H1 (cell line): ENCODE data around the gene ZFR. TPM values are rescaled to one million over a fixed set of nuclear protein-coding genes. Genes with fewer than 3 reads are reported as not detected.

Experiments used
- CTCF ChIA-PET: fragments of 300-600 bp; sonication (Branson Sonifier 250); formaldehyde crosslinking; loops from one replicate; lab custom pipeline; 2021; ENCODE audit not compliant: partially characterized antibody; lab: Charles Lee
- POLR2A ChIA-PET: fragments of 300-600 bp; sonication (Branson Sonifier 250); formaldehyde crosslinking; loops from one replicate; lab custom pipeline; 2021; ENCODE audit warnings: inconsistent platforms; ENCODE audit not compliant: partially characterized antibody; lab: Charles Lee
- DNase-seq, 2 experiments: peaks; one replicate each; pipeline versions ENCODE4 v3.0.0 to v3.0.0-alpha.2; 2010 to 2022; ENCODE audit warnings: low spot score in 2 of 2, low read depth in 1 of 2, mixed read lengths in 1 of 2
- FAIRE-seq: peaks from 2 replicates; lab custom pipeline; 2011; peaks lifted over from hg19 to GRCh38; lab: Jason Lieb, UNC
- H2AFZ ChIP-seq: 2 replicates; pipeline ENCODE4 v1.8.1; 2012; ENCODE audit warnings: low read length, inconsistent platforms
- H2AK5ac ChIP-seq: 2 replicates; pipeline ENCODE4 v1.6.1; 2013; ENCODE audit warnings: low read depth, low read length
- H2BK120ac ChIP-seq: replicated peaks from 2 replicates; pipeline ENCODE3; 2013; ENCODE audit warnings: low read depth, low read length, inconsistent platforms
- H2BK12ac ChIP-seq: 2 replicates; pipeline ENCODE4 v1.6.1; 2013; ENCODE audit warnings: low read depth, low read length
- H2BK15ac ChIP-seq: 2 replicates; pipeline ENCODE4 v1.6.1; 2013; ENCODE audit warnings: low read length
- H2BK20ac ChIP-seq: 2 replicates; pipeline ENCODE4 v1.6.1; 2013; ENCODE audit warnings: low read length
- H2BK5ac ChIP-seq: 2 replicates; pipeline ENCODE4 v1.6.1; 2013; ENCODE audit warnings: low read depth, low read length
- H3K14ac ChIP-seq: 2 replicates; pipeline ENCODE4 v1.6.1; 2013; ENCODE audit warnings: inconsistent platforms; ENCODE audit not compliant: insufficient read length
- H3K18ac ChIP-seq: 2 replicates; pipeline ENCODE4 v1.6.1; 2013; ENCODE audit warnings: low read length; ENCODE audit errors: extremely low read depth
- H3K23ac ChIP-seq: 2 replicates; pipeline ENCODE4 v1.6.1; 2013; ENCODE audit warnings: inconsistent platforms; ENCODE audit not compliant: insufficient read length
- H3K23me2 ChIP-seq: 2 replicates; pipeline ENCODE4 v1.6.1; 2013; ENCODE audit warnings: low read depth, low read length
- H3K27ac ChIP-seq: 2 replicates; pipeline ENCODE4 v1.6.1; 2011; ENCODE audit warnings: low read depth, low read length, inconsistent platforms
- H3K27me3 ChIP-seq, 4 experiments: replicated peaks in 1 of 4; 1 replicate in 1 of 4; 2 replicates in 3 of 4; pipeline versions ENCODE4 v1.6.1 to v1.8.1; 2011 to 2013; ENCODE audit warnings: low read length in 3 of 4, mild to moderate bottlenecking in 3 of 4, inconsistent platforms in 2 of 4, mixed read lengths in 2 of 4, moderate library complexity in 1 of 4; ENCODE audit not compliant: control insufficient read depth in 3 of 4, insufficient read depth in 3 of 4; ENCODE audit errors: extremely low read depth in 1 of 4
- H3K36me3 ChIP-seq, 4 experiments: 2 replicates each; pipeline versions ENCODE4 v1.6.1 to v1.8.1; 2011 to 2013; ENCODE audit warnings: mild to moderate bottlenecking in 4 of 4, low read length in 3 of 4, moderate library complexity in 2 of 4, control low read depth in 1 of 4, inconsistent platforms in 1 of 4; ENCODE audit not compliant: insufficient read depth in 4 of 4, control insufficient read depth in 2 of 4
- H3K4ac ChIP-seq: replicated peaks from 2 replicates; pipeline ENCODE3; 2013; ENCODE audit warnings: low read length, low read depth, mixed read lengths, inconsistent platforms; ENCODE audit not compliant: insufficient read length
- H3K4me1 ChIP-seq, 4 experiments: replicated peaks in 1 of 4; 1 replicate in 1 of 4; 2 replicates in 3 of 4; pipeline versions ENCODE4 v1.6.1 to v1.8.1; 2011 to 2013; ENCODE audit warnings: low read length in 3 of 4, inconsistent platforms in 2 of 4, mixed read lengths in 1 of 4; ENCODE audit not compliant: insufficient read depth in 4 of 4, control insufficient read depth in 3 of 4
- H3K4me2 ChIP-seq, 2 experiments: 2 replicates each; pipeline versions ENCODE4 v1.6.1 to v1.8.1; 2011 to 2013; ENCODE audit warnings: low read depth in 2 of 2, low read length in 2 of 2, control low read depth in 1 of 2, inconsistent platforms in 1 of 2, mild to moderate bottlenecking in 1 of 2; ENCODE audit not compliant: insufficient read depth in 1 of 2
- H3K4me3 ChIP-seq, 4 experiments: fragments of 200-600, 300-600 bp in 1 of 4; sonication (generic), shearing (Covaris generic), sonication (Bioruptor Twin) in 1 of 4; 2 replicates each; pipeline versions ENCODE4 v1.5.1 to v1.8.1; 2011 to 2016; ENCODE audit warnings: low read length in 4 of 4, low read depth in 3 of 4, control low read depth in 2 of 4, inconsistent platforms in 2 of 4, mild to moderate bottlenecking in 2 of 4, mixed read lengths in 1 of 4, moderate library complexity in 1 of 4; ENCODE audit not compliant: insufficient read depth in 2 of 4; ENCODE audit errors: extremely low read depth in 1 of 4
- H3K56ac ChIP-seq: replicated peaks from 2 replicates; pipeline ENCODE3; 2013; ENCODE audit warnings: low read depth, mild to moderate bottlenecking, mixed read lengths, low read length, inconsistent platforms; ENCODE audit not compliant: insufficient read length
- H3K79me1 ChIP-seq: 2 replicates; pipeline ENCODE4 v1.6.1; 2013; ENCODE audit warnings: low read depth, low read length, control low read depth
- H3K79me2 ChIP-seq, 2 experiments: 2 replicates each; pipeline versions ENCODE4 v1.6.1 to v1.8.1; 2012 to 2013; ENCODE audit warnings: low read length in 2 of 2, mild to moderate bottlenecking in 2 of 2, inconsistent platforms in 1 of 2; ENCODE audit not compliant: insufficient read depth in 2 of 2, control insufficient read depth in 1 of 2
- H3K9ac ChIP-seq, 4 experiments: replicated peaks in 1 of 4; 1 replicate in 1 of 4; 2 replicates in 3 of 4; pipeline versions ENCODE4 v1.6.1 to v1.8.1; 2011 to 2013; ENCODE audit warnings: low read depth in 3 of 4, low read length in 3 of 4, control low read depth in 2 of 4, mild to moderate bottlenecking in 2 of 4, moderate library complexity in 2 of 4, inconsistent platforms in 1 of 4; ENCODE audit errors: extremely low read depth in 1 of 4
- H3K9me3 ChIP-seq, 2 experiments: 2 replicates each; pipeline versions ENCODE4 v1.6.1 to v1.8.1; 2012 to 2013; ENCODE audit warnings: mild to moderate bottlenecking in 2 of 2, moderate library complexity in 2 of 2, control low read depth in 1 of 2, inconsistent platforms in 1 of 2, low read depth in 1 of 2, low read length in 1 of 2, mixed read lengths in 1 of 2; ENCODE audit not compliant: insufficient read depth in 2 of 2
- H4K20me1 ChIP-seq, 2 experiments: replicated peaks in 1 of 2; 2 replicates each; pipeline versions ENCODE3 to v1.8.1; 2011 to 2013; ENCODE audit warnings: inconsistent platforms in 2 of 2, low read length in 2 of 2, mild to moderate bottlenecking in 1 of 2; ENCODE audit not compliant: insufficient read depth in 2 of 2, control insufficient read depth in 1 of 2
- H4K5ac ChIP-seq: 2 replicates; pipeline ENCODE4 v1.6.1; 2013; ENCODE audit warnings: low read length, low read depth, mixed read lengths, inconsistent platforms; ENCODE audit not compliant: insufficient read length
- H4K8ac ChIP-seq: 2 replicates; pipeline ENCODE4 v1.8.0; 2013; ENCODE audit warnings: mild to moderate bottlenecking, moderate library complexity, low read length, inconsistent platforms; ENCODE audit not compliant: insufficient read depth; ENCODE audit errors: extremely low read depth
- H4K91ac ChIP-seq: replicated peaks from 2 replicates; pipeline ENCODE3; 2013; ENCODE audit warnings: low read length, mixed read lengths, inconsistent platforms; ENCODE audit not compliant: insufficient read length
- CTBP2 ChIP-seq: IDR thresholded peaks from 2 replicates; pipeline ENCODE4 v1.7.0; 2011; ENCODE audit warnings: borderline replicate concordance, mild to moderate bottlenecking, moderate library complexity, mixed read lengths, low read length; ENCODE audit not compliant: insufficient read depth, insufficient read length
- E2F6 ChIP-seq: IDR thresholded peaks from 2 replicates; pipeline ENCODE4 v1.6.1; 2012; ENCODE audit warnings: inconsistent platforms
- EZH2 ChIP-seq: fragments of 200-600 bp; sonication (generic); IDR thresholded peaks from 2 replicates; pipeline ENCODE4 v1.7.1; 2012; ENCODE audit warnings: low read depth, mild to moderate bottlenecking, moderate library complexity, low read length, inconsistent platforms; ENCODE audit not compliant: severe bottlenecking
- MAFK ChIP-seq: IDR thresholded peaks from 2 replicates; pipeline ENCODE4 v1.6.1; 2012; ENCODE audit warnings: low read depth, mild to moderate bottlenecking, improper control_type of control experiment, low read length
- NRF1 ChIP-seq: IDR thresholded peaks from 2 replicates; pipeline ENCODE4 v1.6.1; 2011; ENCODE audit warnings: mild to moderate bottlenecking, low read depth, low read length, improper control_type of control experiment
- POLR2A ChIP-seq, 2 experiments: IDR thresholded peaks; 1 replicate in 1 of 2; 2 replicates in 1 of 2; pipeline ENCODE4 v1.6.1; 2011; ENCODE audit warnings: low read depth in 2 of 2, low read length in 2 of 2, mild to moderate bottlenecking in 2 of 2; ENCODE audit errors: control extremely low read depth in 1 of 2
- POLR2AphosphoS5 ChIP-seq: IDR thresholded peaks from 2 replicates; pipeline ENCODE4 v1.6.1; 2011; ENCODE audit warnings: low read depth, low read length
- RXRA ChIP-seq: IDR thresholded peaks from 2 replicates; pipeline ENCODE4 v1.6.1; 2011; ENCODE audit warnings: low read depth, mild to moderate bottlenecking, low read length, moderate library complexity; ENCODE audit not compliant: insufficient read depth
- SAP30 ChIP-seq: fragments of 300-600 bp; sonication (generic); IDR thresholded peaks from 2 replicates; pipeline ENCODE4 v1.7.1; 2012; ENCODE audit warnings: low read length, moderate library complexity, mild to moderate bottlenecking, inconsistent platforms; ENCODE audit not compliant: insufficient read depth, insufficient replicate concordance
- SP2 ChIP-seq: IDR thresholded peaks from 2 replicates; pipeline ENCODE4 v1.6.1; 2012; ENCODE audit warnings: mild to moderate bottlenecking, low read length, inconsistent platforms
- SUZ12 ChIP-seq: fragments of 200-600 bp; sonication (generic); IDR thresholded peaks from 2 replicates; pipeline ENCODE4 v1.6.1; 2012; ENCODE audit warnings: mild to moderate bottlenecking, inconsistent platforms, low read length, moderate library complexity, mixed read lengths
- TAF1 ChIP-seq: IDR thresholded peaks from 2 replicates; pipeline ENCODE4 v1.6.1; 2011; ENCODE audit warnings: mild to moderate bottlenecking, low read depth, low read length
- TBP ChIP-seq: IDR thresholded peaks from 2 replicates; pipeline ENCODE4 v1.6.1; 2011; ENCODE audit warnings: low read depth, low read length, improper control_type of control experiment
- YY1 ChIP-seq: IDR thresholded peaks from 2 replicates; pipeline ENCODE4 v1.6.1; 2011; ENCODE audit warnings: low read depth, mild to moderate bottlenecking, low read length
- WGBS, 2 experiments: shearing (Covaris generic) in 1 of 2; methylation state at CpG; one replicate each; pipeline versions ENCODE4 v1.1.6 to v1.1.7; 2013 to 2015; ENCODE audit warnings: low lambda C conversion rate in 2 of 2, mixed read lengths in 2 of 2, inconsistent platforms in 1 of 2, low coverage in 1 of 2, missing lambda C conversion rate in 1 of 2; ENCODE audit not compliant: insufficient replicate concordance in 2 of 2, insufficient coverage in 1 of 2, insufficient read length in 1 of 2; ENCODE audit errors: extremely low coverage in 1 of 2, missing lambda C conversion rate in 1 of 2; 5-methylcytosine and 5-hydroxymethylcytosine counted together
- polyA plus RNA-seq, 7 experiments: library from polyadenylated mRNA; depleted of rRNA in 3 of 7; stranded (reverse) in 5 of 7; unstranded in 2 of 7; fragments of >200 nt in 5 of 7; fragments of 200-250 nt in 2 of 7; gene quantifications; 1 replicate in 5 of 7; 2 replicates in 1 of 7; 4 replicates in 1 of 7; pipeline versions ENCODE4 v1.2.1 to v1.2.3, GENCODE V29; 2011 to 2013; ENCODE audit warnings: missing spikeins in 2 of 7, mixed read lengths in 2 of 7
- total RNA-seq: library from RNA; stranded (reverse); fragmentation: NEBNext Ultra II Directional; extraction: Animal tissue kit (Norgen Biotek cat#: 25700); gene quantifications from 2 replicates; pipeline ENCODE4 v1.2.1, GENCODE V29; 2021

ZFR gene
- total and polyA plus RNA-seq, 2 of the 8 experiments (the other 6 are each of a cell fraction or from before 2014, with no cell fraction given) = 68.8 to 92.7 TPM

- no peak overlapping the region for H3K4me2 ChIP-seq
- no peaks in the 10 kb centered on the region for H4K20me1 ChIP-seq
- no peaks in the 10 kb centered on the region for H3K79me2 ChIP-seq
- 91% methylated on average over 6 of the region's 6 CpGs; no CpG with 5 or more reads in 1 of the 2 experiments for WGBS, 2 experiments
- H2BK5ac ChIP-seq = no peak overlapping the region
- no peak overlapping the region for H3K14ac ChIP-seq
- H3K9ac ChIP-seq = no peak overlapping the region
- no peak overlapping the region for H3K27ac ChIP-seq
- no peak overlapping the region for H3K56ac ChIP-seq
- H3K23me2 ChIP-seq = no peaks in the 10 kb centered on the region
- H2BK12ac ChIP-seq = no peak overlapping the region
- H3K23ac ChIP-seq = no peak overlapping the region
- DNase-seq = no peak
- no peak overlapping the region for H3K4ac ChIP-seq
- H3K18ac ChIP-seq = no peak overlapping the region
- no peak overlapping the region for H2BK120ac ChIP-seq
- H3K79me1 ChIP-seq = no peaks in the 10 kb centered on the region
- no peak overlapping the region for H3K4me3 ChIP-seq
- no peak overlapping the region for H2AFZ ChIP-seq
- no peak overlapping the region for H2AK5ac ChIP-seq
- CTCF ChIA-PET = interaction anchor here (1.5 to 2.6 kb wide), 3 partner anchors 8 to 135 kb away, joined by 7 to 10 read pairs (median 10); no protein-coding TSS in a partner anchor
- no peaks in the 10 kb centered on the region for H3K27me3 ChIP-seq
- no peak overlapping the region for H4K91ac ChIP-seq
- H3K9me3 ChIP-seq = 0 out of 4 replicates have a peak, but pooled peaks cover 0 to 5% of the 10 kb centered on the region in 2 experiments
- H4K8ac ChIP-seq = no peak overlapping the region
- no peak overlapping the region for H2BK20ac ChIP-seq
- no peak overlapping the region for H4K5ac ChIP-seq
- no peaks in the 10 kb centered on the region for H3K4me1 ChIP-seq
- FAIRE-seq = no peak
- H3K36me3 ChIP-seq = no peaks in the 10 kb centered on the region
- POLR2A ChIA-PET = no interaction called here
- H2BK15ac ChIP-seq = no peak overlapping the region
- no peak for TF ChIP-seq YY1
- no peak for TF ChIP-seq POLR2A (IDR thresholded peaks at IDR 0.05; ENCODE audit: control extremely low read depth in 1 of 2, low read depth in 2 of 2, low read length in 2 of 2)
- no peak for TF ChIP-seq E2F6
- TF ChIP-seq TBP = no peak
- no peak for TF ChIP-seq POLR2AphosphoS5
- no peak for TF ChIP-seq NRF1
- no peak for TF ChIP-seq EZH2
- no peak for TF ChIP-seq SUZ12
- TF ChIP-seq TAF1 = no peak
- TF ChIP-seq SP2 = no peak
- no peak for TF ChIP-seq RXRA
- TF ChIP-seq MAFK = no peak
- TF ChIP-seq SAP30 = no peak
- no peak for TF ChIP-seq CTBP2
Measured at GRCh38 chr5:32455311-32455710, 10.8 kb upstream of the ZFR start.
